HG03460 (cell line): ENCODE data around the gene LRRC27.
"Not testable (repeated sequence)": the region's sequence is repeated elsewhere in the genome, so short reads cannot be mapped to it uniquely, and the experiment has no call there.

Experiments used
- ATAC-seq: cut with Tn5 transposase; IDR thresholded peaks from one replicate; pipeline ENCODE4 v1.9.1; 2021; ENCODE audit not compliant: unreplicated experiment

The LRRC27 gene

DNA sequence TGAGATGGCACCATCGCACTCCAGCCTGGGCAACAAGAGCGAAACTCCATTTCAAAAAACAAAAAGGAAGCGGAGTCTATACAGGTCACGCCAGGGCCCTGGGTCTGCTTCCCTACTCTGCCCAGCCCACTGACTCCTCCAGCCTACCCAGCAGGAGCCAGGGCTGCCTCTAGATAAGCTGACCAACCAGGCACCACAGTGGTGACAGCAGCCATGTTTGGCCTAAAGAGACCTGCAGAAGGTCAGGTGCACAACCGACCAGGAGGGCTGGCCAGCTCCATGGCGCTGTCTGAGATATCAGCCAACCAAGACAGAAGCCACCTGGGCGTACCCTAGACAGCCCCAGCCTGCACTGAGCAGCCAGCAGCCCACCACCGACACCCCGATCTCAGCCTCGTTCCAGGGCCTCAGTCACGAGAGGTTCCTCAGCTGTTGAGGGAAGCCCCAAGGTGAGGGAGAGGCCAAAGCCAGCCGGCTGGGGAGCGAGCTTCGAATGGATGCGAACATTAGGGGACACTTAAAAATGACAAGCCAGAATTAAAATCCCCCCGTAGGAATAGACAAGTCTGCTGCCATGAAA is 40.6 kb downstream of the LRRC27 start:
- no peak for ATAC-seq

DNA sequence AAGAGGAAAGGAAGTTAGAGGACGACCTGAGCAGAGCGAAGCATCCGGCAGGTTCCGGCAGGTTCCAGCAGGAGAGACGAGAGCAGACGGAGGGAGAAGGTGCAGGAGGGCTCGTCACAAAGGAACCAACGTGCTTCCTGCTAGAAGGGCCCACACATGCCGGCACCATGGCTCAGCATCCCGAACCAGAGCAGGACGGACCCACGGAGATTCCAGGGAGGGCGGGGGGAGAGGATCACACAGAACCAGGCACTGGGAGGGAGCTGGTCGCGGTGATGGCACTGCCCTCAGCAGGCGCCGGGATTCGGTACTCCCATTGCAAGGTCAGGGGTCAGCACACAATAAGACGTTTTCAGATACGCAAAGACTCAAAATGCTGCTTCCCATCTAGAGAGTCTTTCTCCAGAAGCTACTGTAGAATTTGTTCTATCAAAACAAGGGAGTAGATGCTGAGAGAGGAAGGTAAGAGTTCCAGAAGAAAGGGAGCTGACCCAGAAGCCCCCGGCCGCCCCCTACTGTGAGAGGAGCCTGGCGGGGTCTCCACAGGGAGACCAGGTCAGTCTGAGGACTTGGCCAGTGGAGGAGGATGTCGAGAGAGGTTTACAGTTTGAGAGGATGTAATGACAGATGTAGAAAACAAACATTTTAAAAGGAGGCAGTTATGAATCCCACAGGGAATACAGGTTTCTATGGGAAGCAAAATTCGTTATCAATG is 41.4 kb downstream of the LRRC27 start:
- ATAC-seq, result no peak

DNA sequence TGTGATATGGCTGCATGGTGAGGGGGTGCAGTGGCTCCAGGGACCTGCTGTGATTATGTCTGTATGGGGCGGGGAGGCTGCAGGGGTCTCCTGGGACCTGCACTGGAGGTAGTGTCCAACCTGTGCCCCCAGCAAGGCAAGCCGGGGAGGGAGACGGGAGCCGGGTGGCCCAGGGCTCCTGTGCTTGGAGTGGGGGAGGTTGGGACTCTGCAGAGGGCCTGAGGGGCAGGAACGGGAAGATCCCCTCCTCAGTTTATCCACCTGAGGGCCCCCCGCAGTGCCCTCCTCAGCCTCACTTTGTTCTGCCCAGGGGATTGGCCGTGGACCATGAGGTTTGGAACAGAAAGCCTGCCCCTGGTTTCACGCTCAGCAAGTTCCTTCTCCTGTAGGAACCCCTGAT is 42.2 kb downstream of the LRRC27 start:
- no peak for ATAC-seq

DNA sequence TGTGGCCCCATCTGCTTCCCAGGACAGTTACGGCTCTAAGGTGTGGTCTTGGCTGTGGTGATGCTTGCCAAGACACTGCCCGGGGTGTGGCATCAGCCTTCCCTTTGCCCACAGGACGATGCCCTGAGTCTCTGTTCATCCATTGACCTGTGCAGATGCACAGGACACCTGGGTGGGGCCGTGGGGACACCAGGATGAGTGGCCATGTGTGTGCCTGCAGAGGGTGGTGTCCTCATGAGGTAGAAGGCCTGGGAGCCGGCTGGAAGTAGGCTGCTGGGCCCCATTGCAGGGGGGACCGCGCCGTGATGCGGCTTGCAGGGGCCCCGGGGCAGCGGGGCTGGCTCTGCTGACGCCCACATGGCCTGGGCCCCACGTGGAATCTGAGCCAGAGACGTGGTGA is 42.6 kb downstream of the LRRC27 start:
- no peak for ATAC-seq

DNA sequence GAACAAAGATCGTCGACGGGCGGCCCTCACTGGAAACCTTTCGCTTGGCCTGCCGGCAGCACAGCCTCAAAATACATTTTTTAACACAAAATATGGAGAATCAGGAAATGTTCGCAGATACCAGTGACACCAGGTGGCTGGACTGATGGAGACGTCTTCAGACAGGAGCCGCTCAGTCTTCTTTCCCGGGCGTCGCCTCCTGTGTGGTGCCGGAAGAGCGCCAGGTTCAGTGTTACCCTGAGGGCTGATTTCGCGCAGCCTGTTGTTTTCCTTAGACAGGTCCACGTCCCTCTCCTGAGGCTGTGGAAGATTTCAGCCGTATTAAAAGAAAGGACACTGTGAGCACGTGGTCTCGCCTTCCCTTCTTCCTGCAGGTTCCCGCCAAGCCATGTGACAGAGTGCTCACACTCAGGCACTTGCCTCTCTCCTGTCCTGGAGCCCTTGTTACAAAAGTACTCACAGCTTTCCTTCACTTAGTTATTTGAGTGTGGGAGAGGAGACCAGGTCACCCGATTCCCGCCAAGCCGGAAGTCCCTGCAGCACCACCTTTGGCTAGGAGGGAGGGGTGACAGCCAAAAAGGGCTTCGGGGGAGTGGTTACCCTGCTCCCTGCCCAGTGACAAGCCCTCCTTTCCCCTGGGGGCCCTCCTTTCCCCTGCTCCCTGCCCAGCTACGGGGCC is 43.3 kb downstream of the LRRC27 start:
- no peak for ATAC-seq

DNA sequence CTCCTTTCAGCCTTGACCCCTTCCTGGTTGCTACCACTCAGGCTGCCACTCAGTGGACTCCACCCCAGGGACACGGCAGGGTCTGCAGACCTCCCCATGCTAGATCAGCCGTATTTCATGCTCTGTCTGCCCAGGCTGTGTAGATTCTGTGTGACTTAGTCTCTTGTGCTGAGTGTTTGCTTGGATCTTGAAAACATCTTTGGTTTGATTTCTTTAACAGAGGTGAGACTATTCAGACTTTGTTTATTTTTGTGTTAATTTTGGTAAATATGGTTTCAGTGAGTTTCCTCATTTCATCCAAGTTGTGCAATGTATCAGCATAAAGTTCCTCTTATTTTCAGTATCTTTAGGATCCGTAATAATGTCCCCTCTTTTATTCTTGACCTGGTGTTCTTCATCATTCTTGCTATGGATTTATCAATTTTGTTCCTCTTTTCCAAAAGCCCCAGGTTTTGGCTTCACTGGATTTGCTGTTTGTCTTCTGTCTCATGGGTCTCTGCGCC is 43.9 kb downstream of the LRRC27 start:
- no peak for ATAC-seq

DNA sequence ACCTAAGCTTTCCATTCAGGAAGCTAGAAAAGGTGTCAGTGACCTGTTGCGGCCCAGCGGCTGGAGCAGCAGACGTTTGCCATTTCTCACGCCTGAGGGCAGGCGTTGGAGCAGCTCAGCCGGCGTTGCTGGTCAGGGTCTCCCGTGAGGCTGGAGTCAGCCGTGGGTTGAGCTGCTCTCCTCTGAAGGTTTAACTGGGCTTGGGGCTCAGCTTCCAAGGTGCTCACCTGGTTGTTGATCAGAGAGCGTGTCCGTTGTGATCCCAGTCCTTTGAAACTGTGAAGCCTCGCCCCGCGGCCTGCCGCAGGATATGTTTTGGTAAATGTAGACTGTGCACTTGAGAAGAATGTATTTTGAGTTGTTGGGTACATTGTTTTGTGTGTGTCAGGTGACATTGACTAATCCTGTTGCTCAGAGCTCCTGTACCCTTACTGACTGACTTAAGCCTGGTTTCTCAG is 44.4 kb downstream of the LRRC27 start:
- no peak for ATAC-seq

DNA sequence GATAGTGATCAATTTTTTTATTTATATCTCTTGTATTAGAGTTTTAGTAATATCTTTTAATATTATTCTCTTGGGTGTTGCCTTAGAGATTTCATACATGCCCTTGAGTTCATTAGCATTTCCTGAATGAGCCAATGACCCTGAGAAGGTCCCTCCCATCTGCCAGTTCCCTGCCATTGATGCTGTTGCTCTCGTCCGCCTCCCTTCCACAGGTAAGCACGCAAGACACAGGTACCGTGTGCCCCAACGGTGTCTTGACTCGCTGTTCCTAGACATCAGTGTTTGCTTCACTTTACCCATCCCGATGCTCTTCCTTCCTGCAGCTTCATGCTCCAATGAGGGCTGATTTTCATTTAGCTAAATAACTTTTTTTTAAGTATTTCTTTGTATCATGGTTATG is 45.3 kb downstream of the LRRC27 start:
- no peak for ATAC-seq

DNA sequence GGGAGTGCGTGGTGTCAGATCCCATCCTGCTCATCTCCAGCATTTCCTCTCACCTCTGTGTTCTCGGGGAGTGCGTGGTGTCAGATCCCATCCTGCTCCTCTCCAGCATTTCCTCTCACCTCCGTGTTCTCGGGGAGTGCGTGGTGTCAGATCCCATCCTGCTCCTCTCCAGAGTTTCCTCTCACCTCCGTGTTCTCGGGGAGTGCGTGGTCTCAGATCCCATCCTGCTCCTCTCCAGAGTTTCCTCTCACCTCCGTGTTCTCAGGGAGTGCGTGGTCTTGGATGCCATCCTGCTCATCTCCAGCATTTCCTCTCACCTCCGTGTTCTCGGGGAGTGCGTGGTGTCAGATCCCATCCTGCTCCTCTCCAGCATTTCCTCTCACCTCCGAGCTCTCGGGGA is 47.0 kb downstream of the LRRC27 start:
- ATAC-seq, result not testable (repeated sequence)

DNA sequence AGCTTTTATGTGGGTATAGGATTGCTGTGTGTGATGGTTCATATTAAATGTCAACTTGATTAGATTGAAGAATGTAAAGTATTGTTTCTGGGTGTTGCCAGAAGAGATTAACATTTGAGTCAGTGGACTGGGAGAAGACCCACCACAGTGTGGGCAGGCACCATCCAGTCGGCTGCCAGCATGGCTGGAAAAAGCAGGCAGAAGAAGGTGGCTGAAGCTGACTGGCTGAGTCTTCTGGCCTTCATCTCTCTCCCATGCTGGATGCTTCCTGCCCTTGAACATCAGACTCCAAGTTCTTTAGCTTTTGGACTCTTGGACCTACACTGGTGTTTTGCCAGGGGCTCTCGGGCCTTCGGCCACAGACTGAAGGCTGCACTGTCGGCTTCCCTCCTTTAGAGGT is 49.0 kb downstream of the LRRC27 start:
- not testable (repeated sequence) for ATAC-seq

DNA sequence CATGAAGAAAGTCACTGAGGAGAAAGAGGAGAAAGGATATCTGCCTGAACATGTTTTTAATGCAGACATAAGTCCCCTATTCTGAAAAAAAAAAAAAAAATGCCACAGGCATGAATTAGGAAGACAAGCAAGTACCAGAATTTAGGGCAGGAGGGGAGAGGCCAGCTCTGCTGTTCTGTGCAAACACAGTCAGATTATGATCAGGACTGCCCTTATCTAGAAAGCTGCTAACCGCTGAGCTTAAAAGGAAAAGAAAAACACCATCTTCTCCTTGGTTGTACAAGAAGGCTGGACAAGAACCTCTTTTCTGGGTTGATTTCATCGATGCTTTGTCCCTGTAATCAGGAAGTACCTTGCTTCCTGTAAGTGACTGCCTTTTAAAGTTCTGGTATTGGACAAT is 49.7 kb downstream of the LRRC27 start:
- no peak for ATAC-seq

DNA sequence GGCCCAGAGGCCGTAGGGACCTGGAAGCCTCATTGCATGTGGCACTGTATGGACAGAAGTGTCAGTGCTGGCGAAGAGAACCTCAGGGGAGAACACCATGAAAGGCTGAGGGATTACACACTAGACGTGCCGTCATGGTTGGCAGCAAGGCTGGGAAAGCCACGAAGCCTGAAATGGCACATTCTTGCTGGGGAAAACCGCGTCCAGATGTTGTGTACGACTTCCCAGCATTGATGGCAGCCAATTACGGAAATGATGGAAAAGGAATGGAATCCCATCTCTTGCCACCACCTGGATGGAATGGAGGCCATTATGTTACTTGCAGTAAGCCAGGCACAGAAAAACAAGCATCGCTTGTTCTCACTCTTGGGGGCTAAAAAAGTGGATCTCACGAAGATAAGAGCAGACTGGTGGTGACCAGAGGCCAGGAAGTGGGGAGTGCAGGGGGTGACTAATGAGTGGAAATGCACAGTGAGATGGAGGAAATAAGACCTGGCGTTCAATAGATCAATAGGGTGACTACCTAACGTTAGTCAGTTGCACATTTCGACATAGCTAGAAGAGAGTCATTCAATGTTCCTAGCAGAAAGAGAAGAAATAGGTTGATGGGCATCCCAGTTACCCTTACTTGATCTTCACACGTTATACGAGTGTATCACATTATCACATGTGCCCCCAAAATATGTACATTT is 50.4 kb downstream of the LRRC27 start:
- ATAC-seq, result no peak

DNA sequence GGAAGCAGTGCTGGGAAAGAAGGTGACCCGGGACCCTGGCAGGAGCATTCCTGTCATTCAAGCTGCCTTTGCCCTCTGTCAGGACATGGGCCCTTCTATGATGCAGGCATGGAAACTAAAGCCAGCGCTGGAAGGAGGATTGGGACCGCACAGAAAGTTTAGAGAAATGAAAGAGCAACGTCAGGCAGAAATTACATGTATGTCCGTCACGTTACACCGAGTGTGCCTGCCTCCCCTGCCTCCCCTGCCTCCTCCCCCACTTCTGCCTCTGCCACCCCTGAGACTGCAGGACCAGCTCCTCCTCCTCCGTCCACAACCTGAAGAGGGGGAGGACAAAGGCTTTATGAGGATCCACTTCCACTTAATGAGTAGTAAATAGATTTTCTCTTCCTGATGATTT is 51.1 kb downstream of the LRRC27 start:
- ATAC-seq, result no peak

DNA sequence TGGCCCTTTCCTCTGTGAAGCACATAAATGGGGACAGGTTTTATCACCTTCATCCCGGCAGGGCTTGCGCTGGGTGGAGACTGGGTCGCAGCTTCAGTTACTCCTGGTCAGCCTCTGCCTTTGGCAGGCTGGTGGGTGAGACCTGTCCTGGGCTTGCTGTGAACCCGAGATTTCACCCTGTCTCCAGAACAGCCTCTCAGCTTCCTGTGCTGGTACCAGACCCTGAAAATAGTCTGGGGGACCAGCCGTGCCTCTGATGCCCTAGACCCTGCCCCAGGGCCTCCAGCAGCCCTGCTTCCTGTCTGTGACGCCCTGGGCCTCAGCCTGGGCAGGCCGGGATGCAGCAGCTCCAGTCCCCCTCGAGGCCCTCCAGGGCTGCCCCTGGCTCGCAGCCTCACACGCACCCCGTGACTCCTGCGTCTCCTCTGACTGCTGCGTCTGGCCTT is 51.8 kb downstream of the LRRC27 start:
- no peak for ATAC-seq

DNA sequence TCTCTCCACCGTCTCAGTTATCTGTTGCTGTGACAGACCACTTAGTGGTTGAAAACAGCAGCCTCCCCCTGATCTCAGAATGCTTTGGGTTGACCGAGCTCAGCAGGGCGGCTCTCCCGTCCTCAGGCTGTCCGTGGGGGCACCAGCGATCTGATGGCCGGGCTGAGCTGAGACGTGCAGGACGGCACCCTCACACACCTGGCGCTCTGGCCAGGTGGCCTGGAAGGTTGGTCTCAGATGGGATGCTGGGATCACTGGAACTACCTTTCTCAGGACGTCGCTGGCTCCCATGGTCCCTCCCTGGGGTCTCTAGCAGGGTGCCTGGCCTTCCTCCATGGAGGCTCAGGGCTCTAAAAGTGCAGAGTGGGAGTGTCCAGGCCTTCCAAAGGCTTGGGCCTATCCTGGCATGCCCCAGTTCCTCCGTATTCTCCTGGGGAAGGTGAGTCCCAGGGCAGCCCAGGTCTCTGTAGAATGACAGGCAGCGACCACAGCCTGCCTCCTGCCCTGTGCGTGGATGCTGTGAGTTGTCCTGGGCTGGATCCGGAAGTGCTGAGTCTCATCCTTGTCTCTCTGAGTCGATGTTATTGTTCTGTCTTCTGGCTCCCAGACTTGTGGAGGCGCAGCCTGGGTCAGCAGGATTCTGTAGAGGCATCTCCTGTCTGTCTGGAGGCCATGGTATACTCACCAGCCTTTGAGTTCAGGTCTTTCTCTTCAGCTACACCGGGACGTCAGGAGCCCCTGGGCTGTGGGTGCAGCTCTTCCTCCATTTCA is 52.8 kb downstream of the LRRC27 start:
- no peak for ATAC-seq

DNA sequence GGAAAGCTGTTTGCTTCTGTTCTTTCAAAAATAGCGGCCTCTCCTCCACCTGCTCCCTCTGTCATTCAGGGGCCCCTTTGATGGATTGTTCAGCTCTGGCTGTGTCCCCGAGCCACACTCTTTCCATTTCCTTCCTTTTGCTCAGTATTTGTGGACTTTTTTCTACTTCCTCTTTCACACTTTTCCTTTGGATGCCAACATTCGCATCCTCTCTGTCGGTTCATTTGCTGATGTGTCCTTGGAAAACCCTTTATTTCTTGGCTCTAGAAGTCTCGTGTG is 53.3 kb downstream of the LRRC27 start:
- ATAC-seq, result no peak

DNA sequence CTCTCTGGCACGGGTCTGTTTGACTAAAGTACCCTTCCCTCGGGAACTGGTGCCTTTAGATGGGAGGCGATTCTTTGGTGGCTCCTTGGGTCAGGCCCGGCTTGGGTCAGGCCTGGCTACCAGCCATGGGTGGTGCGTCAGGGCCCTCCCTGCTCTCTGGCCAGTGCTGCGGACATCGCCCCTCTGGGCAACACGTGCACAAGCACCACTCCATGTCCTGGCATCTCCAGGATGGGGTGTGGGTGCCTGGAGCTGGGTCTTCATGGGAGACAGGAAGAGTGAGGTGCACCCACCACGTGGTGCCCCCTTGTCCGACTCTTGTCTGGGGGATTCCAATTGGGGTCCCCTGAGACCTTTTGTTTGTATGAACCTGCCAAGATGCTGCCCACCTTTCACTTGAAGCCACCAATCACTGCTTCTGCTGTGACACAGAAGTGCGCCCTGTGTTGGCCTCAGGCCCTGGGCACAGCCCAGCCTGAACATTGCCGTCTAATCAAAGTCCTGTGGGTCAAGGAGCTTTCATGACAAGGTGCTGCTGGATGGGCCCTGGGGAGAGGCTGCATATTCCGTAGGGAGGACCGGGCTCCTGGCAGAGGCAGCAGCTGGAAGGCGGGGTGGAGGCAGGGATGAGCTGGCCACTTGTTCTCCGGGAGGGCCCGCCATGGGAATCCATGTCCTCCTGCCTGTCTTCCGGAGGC is 53.9 kb downstream of the LRRC27 start:
- no peak for ATAC-seq

DNA sequence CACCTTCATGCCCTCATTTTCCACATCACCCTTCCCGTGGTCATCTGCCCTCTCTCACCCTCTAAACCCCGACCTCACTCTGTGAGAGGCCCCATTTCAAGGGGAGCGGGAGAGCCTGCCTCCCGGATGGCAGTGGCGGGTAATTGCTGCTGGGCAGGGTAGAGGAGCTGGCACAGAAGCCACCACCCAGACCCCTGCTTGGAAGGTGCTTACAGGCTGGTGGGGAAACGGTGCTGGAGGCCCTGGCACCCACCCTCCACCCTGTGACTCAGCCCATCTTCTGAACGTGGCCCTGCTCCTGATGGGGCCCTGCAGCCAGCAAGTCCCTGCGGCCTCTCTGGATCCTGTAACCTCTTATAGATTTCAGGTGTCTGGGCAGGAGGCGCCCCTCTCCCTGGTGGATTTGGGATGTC is 54.4 kb downstream of the LRRC27 start:
- ATAC-seq, result no peak

DNA sequence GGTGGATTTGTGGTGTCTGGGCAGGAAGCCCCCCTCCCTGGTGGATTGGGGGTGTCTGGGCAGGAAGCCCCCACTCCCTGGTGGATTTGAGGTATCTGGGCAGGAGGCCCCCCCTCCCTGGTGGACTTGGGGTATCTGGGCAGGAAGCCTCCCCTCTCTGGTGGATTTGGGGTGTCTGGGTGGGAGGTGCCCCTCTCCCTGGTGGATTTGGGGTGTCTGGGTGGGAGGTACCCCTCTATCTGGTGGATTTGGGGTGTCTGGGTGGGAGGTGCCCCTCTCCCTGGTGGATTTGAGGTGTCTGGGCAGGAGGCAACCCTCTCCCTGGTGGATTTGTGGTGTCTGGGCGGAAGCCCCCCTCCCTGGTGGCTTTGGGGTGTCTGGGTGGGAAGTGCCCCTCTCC is 54.9 kb downstream of the LRRC27 start:
- ATAC-seq, result not testable (repeated sequence)

DNA sequence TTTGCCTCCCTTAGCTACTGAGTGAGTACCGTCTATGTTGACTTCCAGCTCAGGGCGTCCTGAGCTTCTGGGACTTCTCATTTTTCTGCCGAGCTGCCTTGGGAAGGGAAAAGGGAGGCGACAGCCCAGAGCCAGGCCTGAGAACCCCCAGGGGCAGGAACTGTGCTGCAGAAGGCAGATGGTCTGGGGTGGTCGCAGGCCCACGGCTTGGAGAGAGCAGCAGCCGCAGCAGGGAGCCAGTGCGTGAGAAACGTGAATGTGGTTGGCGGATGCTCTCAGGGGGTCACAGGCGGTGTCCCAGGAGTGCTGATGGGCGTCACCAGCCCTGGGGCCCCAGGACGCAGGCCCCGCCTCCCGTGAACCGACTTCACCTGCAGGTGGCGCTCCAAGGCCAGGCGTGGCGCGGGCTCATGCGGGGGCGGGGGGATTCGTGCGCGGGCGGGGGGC is 55.8 kb downstream of the LRRC27 start:
- ATAC-seq, result peak; percentile 73
